Retinal pigment epithelial cell (primary cell): ENCODE results near the gene SSTR1.

Experiments
- DNase-seq: peaks from one replicate; pipeline ENCODE4 v3.0.0-alpha.2; 2010; ENCODE audit warnings: low read depth
- H3K4me3 ChIP-seq: 2 replicates; pipeline ENCODE4 v1.5.1; 2011; ENCODE audit warnings: mild to moderate bottlenecking, low read length, control low read depth, moderate library complexity
- CTCF ChIP-seq: conservative IDR thresholded peaks from 2 replicates; pipeline ENCODE4 v1.5.1; 2011; ENCODE audit warnings: low read depth, low read length, control low read depth, inconsistent platforms

Gene SSTR1

GRCh38 chr14:38217553-38217952, 9.8 kb downstream of the SSTR1 start:
- no peak overlapping the region for H3K4me3 ChIP-seq
- TF ChIP-seq CTCF, result no peak
- no peak for DNase-seq

- no peak for DNase-seq
- H3K4me3 ChIP-seq, result no peak overlapping the region
- TF ChIP-seq CTCF, result no peak
Observed at GRCh38 chr14:38221077-38221476, 13.4 kb downstream of the SSTR1 start.

GRCh38 chr14:38224338-38224737, 16.6 kb downstream of the SSTR1 start:
- no peak overlapping the region for H3K4me3 ChIP-seq
- DNase-seq, result no peak
- no peak for TF ChIP-seq CTCF

- no peak for TF ChIP-seq CTCF
Observed at GRCh38 chr14:38225946-38226345, 18.2 kb downstream of the SSTR1 start.

GRCh38 chr14:38226366-38226765, 18.7 kb downstream of the SSTR1 start:
- no peak overlapping the region for H3K4me3 ChIP-seq
- no peak for DNase-seq
- TF ChIP-seq CTCF, result no peak

More at GRCh38 chr14:38225946-38226345, 18.2 kb downstream of the SSTR1 start:
- DNase-seq, result no peak
- H3K4me3 ChIP-seq, result no peak overlapping the region

GRCh38 chr14:38233218-38233617, 25.5 kb downstream of the SSTR1 start:
- no peak for TF ChIP-seq CTCF
- DNase-seq, result no peak
- no peak overlapping the region for H3K4me3 ChIP-seq

- no peak overlapping the region for H3K4me3 ChIP-seq
- no peak for DNase-seq
- no peak for TF ChIP-seq CTCF
Observed at GRCh38 chr14:38238332-38238731, 30.6 kb downstream of the SSTR1 start.
